IPS-18c (cell line): ENCODE results near the gene FBN2.

ENCODE experiments used
- H3K4me3 ChIP-seq: 2 replicates; pipeline ENCODE4 v1.7.0; 2013; ENCODE audit warnings: low read depth, mild to moderate bottlenecking, low read length, moderate library complexity; ENCODE audit not compliant: insufficient read depth
- H3K9me3 ChIP-seq: one replicate; pipeline ENCODE4 v1.6.1; 2013; ENCODE audit warnings: mild to moderate bottlenecking, low read length, moderate library complexity; ENCODE audit not compliant: control insufficient read depth, insufficient read depth

The FBN2 gene

DNA sequence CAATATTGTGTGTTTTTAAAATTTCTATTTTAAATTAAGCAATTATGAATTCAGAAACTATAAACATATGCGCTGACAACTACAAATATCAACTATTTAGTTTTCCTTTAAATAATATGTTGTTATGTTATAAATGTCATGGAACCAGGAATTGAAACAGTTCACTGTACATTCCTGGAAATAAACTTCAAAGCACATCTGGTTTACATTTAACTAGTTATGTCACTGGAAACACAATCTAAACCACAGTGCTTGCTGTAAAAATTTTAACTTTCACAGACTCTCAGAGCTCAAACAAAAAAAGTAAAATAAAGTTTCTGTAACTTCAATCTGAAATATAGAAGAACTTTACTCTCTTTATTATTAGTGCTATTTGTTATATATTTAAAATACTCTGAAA is 179.2 kb downstream of the FBN2 start:
- Histone ChIP-seq H3K9me3 (no peaks in the 10 kb centered on the region), H3K4me3 (no peak overlapping the region)

DNA sequence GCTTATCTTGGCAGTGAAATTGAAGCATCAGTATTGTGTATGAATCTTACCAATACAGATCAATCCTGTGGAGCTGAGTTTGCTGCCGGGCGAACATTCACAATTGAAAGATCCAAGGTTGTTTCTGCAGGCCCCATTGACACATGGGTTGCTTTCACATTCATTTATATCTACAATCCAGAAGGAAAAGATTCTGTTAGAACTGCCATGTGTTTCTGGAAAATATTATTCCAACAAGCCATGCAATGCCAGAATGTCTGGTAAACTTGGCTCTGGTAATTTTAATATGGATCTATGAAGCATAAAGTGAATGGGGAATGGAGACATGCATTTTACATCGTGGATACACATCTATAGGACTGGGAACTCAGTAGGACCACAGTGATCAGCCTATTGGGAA is 180.8 kb downstream of the FBN2 start:
- Histone ChIP-seq H3K4me3 (no peak overlapping the region), H3K9me3 (no peaks in the 10 kb centered on the region)

DNA sequence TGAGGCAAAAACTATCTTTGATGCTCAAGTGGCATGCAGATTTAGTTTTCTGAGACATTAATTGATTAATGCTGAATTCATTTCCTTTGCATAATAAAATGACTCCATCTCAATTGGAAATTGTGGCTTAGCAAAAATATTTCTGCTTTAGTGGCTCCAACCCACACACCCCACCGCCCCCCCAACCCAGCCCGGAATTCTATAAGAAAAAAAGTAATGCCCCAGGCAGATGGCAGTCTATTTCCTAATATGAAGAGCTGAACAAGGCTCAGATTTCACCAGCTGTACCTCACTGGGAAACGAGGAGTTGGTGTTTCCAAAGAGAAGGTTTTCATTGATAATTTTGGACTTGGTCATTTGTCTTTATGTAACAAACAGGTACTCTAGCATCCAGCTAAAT is 182.1 kb downstream of the FBN2 start:
- Histone ChIP-seq H3K9me3 (no peaks in the 10 kb centered on the region), H3K4me3 (no peak overlapping the region)

DNA sequence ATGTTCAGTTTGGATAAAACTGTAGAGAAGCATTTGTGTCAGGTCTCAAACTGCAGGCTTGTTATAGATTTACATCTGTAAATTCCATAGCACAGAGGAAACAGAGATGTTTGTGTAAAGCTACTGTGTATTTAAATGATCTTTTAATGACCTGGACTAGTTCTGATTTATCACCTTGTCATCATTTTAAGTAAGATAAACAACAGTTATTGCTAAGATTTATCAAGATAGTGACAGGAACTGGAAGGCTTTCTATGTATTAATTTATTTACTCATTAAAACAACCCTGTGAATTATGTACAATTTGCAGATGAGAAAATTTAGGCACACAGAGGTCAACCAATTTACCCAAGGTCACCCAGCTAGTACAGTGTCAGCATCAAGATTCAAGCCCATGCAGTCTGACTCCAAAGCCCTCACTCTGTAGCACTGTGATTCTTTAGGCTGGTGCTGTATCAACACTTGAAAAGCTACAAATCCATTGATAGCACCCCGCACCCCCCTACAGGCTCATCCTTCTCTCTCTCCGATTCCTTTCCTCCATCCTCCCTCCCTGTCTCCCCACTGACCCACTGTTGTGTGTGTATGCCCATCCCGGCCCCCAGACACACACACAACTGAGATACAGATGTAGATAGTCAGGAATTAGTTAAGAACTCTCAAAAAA is 184.5 kb downstream of the FBN2 start:
- H3K9me3 ChIP-seq: no peaks in the 10 kb centered on the region
- H3K4me3 ChIP-seq: no peak overlapping the region

DNA sequence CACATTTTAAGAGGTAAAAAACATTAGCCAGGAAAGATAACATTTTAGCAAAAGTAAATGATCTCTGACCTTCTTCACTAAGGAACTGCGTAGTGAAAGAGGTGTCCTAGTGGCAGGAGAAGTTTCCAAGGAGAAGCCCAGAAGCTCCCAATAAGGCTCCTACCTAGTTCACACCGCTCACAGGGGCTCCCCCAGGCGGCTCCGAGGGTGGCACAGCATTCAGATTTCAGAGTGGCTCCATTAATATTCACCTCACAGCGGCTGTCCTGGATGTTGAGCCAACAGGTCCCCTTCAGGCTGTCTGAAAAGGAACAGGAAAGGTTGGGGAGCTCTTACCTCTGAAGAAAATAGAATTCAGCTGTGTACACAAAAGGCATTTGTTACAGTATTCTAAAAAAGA is 187.3 kb downstream of the FBN2 start:
- Histone ChIP-seq H3K4me3 (no peak overlapping the region), H3K9me3 (no peaks in the 10 kb centered on the region)

DNA sequence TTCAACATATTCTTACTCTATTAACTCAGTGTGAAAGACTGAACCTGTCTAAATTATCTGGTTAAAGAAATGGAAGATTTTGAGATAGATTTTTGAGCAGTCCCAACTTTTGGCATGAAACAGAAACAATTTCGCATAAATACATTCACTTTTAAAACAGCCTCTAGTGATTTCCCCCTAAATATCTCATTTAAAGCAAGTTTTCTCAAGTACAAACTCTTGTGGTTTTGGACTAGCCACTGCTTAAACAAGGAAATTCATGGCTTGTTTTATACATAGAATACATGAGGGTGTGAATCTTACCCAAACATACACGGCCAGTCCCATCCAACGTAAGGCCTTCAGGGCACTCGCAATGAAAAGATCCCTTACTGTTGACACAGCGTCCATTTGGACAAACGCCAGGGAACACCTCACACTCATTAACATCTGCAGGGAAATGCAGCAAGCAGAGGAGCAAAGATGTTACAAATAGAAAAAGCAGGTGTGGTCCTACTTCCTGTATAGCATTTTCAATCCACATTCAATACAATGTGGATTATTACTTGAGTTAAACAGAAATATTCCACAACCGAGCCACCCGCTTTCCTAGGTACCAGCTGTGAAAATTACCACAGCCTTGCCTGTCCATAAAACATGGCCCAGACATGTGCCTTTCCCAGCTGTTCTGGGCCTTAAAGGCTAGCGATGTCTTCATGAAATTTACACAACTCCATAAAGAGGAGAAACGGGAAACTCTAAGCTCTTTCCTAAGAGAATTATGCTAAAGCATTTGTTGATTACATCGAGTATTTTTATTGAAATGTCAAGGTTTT is 188.8 kb downstream of the FBN2 start:
- H3K9me3 ChIP-seq: no peaks in the 10 kb centered on the region
- H3K4me3 ChIP-seq: no peak overlapping the region

DNA sequence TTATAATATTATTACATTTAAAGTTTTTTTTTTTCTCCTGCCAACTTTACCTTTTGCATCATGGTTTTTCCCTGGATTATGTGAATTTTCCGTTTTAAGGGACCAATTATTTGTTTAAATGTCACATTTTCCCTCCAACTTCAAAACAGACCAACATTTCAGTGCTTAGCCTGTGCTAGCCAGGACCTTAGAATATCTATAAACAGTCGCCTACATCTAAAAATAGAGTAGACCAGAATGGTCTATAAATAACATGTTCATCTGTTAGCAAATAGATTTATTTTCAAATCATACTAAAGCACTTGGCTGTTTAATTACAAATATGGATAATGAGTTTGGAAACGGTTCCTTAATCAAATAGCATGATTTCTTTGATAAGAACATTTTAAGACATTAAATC is 192.0 kb downstream of the FBN2 start:
- Histone ChIP-seq H3K9me3 (no peaks in the 10 kb centered on the region), H3K4me3 (no peak overlapping the region)

DNA sequence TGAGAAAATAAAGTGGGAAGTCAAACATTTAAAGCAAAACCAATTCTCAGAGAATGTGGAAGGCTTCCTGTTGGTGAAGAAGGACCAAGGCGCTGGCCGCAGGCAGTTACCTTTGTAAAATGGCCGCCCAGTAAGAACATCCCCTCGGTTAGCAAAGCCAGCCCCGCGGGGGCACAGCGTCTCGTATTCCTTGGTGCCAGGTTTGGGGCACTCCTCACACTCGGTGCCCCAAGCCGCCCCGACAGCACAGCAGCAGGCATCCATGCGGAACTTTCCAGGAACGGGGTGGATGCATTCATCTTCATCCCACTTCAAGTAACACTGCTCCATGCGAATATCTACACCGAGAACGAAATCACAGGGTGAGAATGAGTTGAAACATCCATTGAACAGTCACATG is 192.8 kb downstream of the FBN2 start:
- no peaks in the 10 kb centered on the region for H3K9me3 ChIP-seq
- H3K4me3 ChIP-seq: no peak overlapping the region

DNA sequence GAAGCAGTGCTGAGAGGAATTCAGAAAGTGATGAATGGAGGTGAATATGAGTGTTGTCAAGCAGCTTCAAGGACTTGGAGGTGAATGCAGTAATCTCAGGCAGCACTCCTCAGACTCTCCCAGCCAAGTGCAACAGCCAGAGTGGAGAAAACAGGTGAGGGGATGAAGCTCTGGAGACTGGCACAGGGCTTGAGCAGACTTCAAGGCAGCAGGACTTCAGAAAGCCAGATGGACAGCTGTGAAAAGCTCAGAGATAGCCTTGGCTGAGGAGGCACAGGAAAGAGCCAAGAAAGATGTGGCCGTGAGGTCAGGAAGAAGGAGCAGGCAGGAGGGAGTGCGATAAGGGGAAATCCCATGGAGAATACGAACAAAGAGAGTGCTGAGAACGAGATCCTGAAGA is 194.9 kb downstream of the FBN2 start:
- H3K4me3 ChIP-seq: no peak overlapping the region
- no peaks in the 10 kb centered on the region for H3K9me3 ChIP-seq

DNA sequence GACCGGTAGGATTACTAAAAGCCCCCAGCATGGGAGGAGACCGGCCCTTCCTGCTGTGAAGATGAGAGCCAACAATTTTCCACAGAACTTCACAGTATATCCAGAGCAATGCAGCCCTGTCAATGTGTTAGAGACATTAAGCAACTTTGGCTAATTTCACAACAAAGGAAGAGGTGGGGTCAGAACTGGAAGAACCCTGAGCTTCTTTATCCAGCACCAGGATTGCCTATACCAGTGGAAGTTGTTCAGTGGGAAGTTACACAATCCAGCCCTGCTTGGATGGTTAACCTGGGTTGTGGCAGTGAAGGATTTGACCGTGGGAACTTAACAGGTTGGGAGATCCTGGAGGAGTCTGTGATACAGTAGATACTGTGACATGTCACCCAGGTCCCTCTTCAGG is 197.0 kb downstream of the FBN2 start:
- Histone ChIP-seq H3K4me3 (no peak overlapping the region), H3K9me3 (no peaks in the 10 kb centered on the region)

DNA sequence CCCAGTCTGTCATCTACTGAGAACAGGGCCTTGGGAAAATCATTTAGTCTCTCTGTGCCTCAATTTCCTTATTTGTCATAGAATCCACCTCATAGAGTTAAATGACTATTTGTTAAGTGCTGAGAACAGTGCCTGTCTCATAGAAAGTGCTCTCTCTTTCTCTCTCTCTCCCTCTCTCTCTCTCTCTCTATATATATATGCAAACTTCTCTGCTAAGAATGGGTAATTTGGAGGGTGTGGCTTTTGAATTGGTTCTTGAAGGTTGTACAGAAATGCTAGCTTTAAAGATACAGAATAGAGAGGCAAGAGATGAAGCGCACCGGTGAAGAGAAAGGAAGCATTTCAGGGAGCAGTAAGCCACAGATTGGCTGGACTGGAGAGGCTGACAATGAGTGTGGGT is 197.4 kb downstream of the FBN2 start:
- no peaks in the 10 kb centered on the region for H3K9me3 ChIP-seq
- H3K4me3 ChIP-seq: no peak overlapping the region

DNA sequence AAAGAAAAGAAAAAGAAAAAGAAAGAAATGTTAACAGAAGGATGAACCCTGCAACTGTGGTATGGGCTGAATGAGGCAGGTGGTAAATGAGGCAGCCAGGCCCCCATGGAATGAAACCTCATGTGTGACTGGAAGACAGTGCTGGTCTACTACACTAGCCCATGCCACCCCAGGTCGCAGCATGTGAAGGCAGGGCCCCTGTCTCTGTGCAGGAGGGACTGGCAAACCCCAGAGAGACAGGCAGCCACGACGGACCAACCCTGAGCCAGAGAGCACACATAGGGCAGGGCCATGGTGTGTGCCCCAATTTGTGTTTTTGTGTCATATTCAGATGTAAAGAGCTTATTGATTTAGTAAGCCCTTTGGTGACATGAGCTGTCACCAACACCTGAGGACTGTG is 198.5 kb downstream of the FBN2 start:
- Histone ChIP-seq H3K9me3 (no peaks in the 10 kb centered on the region), H3K4me3 (no peak overlapping the region)

DNA sequence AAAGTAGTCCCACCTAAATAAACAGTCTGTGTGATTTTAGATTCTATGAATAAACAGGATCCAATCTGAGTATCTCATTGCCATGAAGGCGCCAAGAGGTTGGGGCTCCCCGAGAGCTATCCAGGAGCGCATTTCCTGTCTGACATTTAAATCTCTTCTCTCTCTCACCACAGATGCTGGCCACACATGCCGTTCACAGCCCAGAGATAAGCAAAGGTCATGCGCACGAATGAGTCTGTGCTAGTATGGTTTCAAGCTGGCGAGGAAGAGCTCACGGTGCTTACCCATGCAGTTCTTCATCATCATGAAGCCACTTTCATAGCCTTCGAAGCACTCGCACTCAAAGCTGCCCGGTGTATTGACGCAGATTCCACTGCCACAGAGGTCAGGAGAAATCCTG is 199.4 kb downstream of the FBN2 start:
- no peaks in the 10 kb centered on the region for H3K9me3 ChIP-seq
- H3K4me3 ChIP-seq: no peak overlapping the region

DNA sequence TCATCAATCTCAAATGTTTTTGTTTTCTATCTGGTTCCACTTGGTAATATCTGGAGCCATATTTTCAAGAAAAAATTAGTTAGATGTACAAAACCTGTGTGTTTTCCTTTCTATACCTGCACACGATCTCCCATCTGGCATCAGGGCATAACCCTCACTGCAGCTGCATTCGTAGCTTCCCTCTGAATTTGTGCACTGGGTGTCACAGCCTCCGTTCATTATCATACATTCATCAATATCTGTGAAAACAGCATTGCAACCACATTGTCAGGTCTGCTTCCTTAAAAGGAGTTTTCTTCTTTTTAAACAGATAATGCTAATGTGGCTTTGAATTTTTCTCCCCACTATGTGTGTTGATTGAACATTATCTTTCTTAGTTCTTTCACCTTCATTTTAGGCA is 202.7 kb downstream of the FBN2 start:
- Histone ChIP-seq H3K9me3 (no peaks in the 10 kb centered on the region), H3K4me3 (no peak overlapping the region)

DNA sequence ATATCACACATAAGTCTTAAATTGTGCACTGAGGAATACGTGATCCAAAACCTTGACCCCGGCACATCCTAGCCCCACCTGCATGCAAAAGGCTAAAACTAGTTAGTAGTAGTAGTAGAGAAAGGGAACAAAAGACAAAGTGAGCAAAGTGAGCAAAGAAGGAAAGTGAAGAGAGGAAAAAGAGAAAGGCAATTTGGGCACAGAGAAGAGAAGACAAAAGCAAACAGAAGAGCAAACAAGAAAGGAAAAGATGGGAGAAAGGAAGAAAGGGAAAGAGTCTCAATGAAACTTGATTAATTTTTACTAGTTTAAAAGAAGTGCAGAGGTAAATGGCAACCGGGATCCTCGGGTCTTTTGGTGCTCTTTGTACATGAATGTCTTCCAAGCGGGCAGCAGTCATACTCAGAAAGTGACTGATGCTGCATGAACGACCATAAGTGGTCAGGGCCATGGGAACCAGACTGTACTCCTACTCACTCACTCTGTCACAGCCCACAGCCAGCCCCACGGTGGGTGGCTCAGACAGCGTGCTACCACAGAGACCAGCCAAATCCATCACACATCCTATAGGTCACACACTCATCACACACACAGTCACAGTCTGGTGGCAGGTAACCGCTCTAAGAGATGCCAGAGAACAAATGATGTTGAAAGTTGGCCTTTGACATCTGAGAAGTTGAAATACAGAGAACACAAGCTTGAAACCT is 203.9 kb downstream of the FBN2 start:
- Histone ChIP-seq H3K4me3 (no peak overlapping the region), H3K9me3 (no peaks in the 10 kb centered on the region)

DNA sequence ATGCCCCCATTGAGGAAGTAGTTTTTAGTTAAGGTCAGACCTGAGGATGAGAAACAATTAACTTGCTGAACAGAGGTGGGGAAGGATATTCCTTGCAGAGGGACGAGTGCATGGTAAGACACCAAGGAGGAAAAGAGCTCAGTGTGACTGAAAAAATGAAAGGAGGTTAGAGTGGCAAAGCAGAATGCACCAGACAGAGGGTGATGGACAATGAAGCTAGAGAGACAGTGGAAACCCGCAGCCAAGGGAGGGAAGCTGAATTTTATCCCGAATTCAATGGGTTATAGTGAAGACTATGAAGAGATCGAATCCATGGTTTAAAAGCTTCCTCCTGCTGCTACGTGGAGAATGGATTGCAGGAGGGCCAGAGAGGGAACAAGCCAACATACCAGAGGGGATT is 206.8 kb downstream of the FBN2 start:
- Histone ChIP-seq H3K9me3 (no peaks in the 10 kb centered on the region), H3K4me3 (no peak overlapping the region)

DNA sequence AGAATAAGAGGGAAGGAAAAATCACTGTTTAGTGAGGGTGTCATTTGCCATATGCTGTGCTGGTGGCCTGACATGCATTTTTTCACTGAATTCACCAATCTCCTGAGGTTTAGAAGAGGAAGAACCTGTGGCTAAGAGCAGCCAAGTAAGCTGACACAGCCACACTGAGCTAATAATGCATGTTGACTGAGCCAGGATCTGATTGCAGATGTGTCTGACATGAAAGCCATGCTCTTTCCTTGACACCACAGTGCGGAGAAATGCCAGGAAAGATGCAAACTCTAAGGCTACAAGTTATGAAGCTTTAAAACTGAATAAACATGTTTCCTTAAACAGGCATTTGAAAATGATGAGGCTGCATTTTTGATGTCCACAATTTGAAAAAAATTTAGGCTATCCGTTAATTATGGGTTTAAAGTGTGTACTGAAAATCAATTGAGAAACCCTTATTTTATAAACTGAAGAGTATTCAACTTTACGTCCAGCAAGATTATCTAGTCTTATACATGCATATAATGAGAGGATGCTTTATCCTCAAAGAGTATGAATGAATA is 208.6 kb downstream of the FBN2 start:
- no peak overlapping the region for H3K4me3 ChIP-seq
- no peaks in the 10 kb centered on the region for H3K9me3 ChIP-seq

DNA sequence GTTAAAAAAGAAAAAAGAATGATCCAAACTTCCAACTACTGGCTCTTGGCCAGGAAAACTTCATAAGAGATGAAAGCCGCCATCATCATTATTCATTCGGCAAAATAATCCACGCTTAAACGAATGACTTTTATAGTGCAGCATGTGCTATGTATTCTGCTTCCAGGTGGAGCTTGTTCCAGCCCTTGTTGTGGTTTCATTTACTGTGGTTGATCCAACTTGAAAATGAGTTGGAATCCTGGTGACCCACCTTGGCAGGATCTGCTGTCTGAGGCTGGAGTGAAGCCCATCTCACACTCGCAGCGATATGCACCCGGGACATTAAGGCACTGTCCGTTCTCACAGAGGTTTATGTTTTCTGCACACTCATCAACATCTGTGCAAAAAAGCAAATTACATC is 209.6 kb downstream of the FBN2 start:
- no peak overlapping the region for H3K4me3 ChIP-seq
- no peaks in the 10 kb centered on the region for H3K9me3 ChIP-seq
